HK-2 (cell line): ENCODE results near the gene RAMAC.
A peak's percentile ranks its signal among the peaks of the same experiment; 100 is the strongest.
"Not testable (repeated sequence)": the region's sequence is repeated elsewhere in the genome, so short reads cannot be mapped to it uniquely, and the experiment has no call there.

ENCODE experiments used
- DNase-seq: peaks from one replicate; pipeline ENCODE4 v3.0.0-alpha.2; 2018; ENCODE audit not compliant: unreplicated experiment

RAMAC gene

DNA sequence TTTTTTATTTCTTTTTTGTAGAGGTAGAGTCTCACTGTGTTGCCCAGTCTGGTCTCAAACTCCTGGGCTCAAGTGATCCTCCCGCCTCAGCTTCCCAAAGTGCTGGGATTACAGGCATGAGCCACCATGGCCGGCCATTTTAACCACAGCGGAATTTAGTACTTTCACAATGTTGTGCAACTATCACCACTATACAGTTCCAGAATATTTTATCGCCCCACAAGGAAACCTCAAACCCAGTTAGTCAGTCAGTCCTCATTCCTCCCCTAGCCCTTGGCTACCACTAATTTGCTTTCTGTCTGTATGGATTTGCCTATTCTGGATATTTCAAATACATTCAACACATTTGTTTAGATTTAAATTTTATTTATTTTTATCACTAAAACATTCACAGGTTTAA lies 17.9 kb upstream of the RAMAC start:
- no peak for DNase-seq

DNA sequence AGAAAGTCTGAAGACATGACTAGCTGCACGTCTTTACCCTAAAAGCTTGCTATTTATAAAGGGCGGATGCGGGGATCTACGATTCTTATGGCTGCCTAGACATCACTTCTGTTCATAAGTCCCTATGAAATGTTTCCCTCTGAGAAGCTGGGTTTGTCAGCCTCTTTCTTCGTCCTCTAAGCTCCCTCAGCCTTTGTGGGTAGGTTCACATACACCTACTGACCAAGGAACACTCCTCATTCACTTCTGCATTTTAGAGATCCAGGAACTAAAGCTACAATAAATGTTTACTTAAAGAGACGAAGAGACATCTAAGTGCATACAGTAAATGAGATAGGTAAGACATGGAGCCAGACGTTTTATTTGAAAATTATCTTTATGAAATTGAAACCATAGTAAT lies 16.7 kb upstream of the RAMAC start:
- no peak for DNase-seq

DNA sequence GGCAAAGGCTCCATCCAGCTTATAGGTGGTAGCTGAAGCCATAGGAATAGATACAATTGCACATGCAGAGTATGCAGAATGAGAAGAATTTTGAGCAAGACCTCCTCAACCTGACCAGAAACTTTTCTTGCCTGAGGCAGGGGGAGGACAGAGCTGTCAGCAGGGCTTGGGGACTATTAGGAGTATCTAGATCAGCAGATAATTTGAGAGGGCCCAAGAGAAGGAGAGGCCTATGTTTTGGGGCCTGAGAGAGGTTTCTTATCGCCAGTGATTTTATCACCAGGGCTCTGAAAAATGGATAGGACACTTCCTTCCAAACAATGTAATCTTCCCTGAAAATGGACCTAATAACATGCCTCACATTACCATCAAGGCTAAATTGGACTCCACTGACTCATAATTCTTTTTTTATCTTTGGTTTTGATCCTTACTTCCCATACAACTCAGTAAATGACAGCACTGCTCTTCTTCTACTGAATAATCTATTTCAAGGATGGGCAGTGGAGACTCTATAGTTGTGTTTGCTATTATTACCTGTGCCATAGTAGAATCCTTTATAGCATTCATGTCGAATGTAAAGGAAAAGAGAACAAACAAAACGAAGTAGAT lies 15.8 kb upstream of the RAMAC start:
- DNase-seq: no peak

DNA sequence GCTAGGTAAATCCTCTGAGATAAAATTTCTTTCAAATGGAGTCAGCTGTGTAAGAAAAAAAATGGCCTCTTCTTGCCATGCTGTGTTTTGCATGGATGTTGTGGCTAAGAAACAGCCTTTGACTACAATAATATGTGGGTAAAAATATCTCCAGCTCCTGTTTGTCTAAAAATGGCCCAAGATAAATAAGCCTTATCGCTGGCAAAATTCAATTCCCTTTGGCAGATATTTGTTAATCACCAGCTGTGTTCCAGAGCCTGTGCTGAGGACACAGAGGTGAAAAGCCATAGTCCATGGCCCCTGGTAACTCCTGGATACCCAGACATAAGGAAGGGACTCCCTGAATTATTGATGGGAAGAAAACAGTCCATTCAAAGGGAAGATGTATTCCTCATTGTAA lies 15.3 kb upstream of the RAMAC start:
- DNase-seq: no peak

DNA sequence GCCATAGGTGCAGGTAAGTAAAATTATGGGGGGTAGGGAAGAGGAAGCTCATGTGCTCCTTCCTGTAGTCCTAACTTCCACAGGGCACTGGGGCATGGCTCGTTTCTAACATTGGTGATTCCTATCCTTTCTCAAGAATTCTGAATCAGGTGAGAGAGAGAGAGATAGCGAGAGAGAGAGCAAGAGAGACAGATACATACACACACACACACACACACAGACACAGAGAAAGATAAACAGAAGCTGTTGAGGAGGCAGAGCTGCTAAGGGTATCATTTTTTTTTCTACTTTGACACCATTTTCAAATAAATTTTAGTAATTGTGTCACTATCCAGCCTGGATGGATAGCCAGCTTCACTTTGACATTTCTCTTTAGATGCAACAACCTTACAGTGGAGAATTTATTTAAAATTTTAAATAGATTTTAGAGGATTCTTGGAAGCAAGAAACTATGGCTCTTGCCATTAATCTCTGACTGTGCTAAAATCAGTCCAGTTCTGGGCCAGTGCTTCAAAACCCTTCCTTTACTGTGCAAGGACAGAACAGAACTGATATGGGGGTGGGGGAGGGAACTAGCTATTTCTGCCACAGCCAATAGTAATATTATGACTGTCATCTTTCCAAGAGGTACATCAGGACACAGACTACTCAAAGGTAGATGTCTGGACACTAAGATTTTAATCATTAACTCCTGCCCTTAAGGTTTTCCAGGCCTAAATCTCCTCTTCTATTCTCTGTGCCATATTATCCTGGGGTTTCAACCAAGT lies 14.6 kb upstream of the RAMAC start:
- no peak for DNase-seq

DNA sequence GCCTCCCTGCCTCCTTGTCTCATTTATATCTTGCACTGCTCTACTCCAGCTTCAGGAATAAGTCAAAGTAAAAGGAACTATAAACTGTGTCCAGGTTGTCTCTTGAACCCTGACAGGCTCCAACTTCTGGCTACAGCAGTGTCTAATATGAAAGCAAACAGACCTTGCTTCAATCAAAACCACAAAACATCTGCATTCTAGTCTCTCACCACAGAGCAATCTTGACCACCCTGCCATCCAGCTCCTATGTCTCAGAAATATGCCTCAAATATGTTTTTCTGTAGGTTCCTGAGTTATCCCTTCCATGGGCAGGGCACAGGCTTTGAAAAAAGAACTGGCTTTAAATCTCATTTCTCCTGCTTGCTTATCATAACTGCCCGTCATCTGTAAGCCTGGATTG lies 13.0 kb upstream of the RAMAC start:
- no peak for DNase-seq

DNA sequence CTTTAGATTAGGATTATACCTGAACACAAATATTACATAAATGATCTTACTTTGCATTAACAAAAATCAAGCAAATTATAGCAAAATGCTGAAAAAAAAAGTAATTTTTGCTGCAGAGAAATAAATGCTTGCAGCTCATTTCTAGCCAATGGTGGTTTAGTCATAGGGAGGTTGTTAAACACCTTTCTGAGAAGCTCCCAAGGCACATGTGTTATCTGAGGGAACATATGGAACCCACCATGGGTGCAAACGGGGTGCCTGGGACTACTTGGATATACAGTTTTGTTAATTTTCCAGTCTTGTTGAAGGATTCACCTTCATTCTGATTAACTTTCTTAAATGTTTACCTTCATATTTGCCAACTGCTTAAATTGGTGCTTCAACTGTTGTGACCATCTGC lies 8.9 kb upstream of the RAMAC start:
- no peak for DNase-seq

DNA sequence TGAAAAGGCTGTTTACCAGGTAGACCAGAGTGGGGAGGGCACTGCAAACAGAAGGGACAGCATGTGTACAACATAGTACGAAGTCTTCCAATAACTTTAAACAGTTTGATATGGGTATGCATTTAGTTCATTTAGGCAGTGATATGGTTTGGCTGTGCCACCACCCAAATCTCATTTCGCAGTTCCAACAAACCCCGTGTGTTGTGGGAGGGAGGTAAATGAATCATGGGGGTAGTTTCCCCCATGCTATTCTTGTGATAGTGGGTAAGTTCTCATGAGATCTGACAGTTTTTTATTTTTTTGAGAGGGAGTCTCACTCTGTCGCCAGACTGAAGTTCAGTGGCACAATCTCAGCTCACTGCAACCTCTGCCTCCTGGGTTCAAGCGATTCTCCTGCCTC lies 7.6 kb upstream of the RAMAC start:
- no peak for DNase-seq

DNA sequence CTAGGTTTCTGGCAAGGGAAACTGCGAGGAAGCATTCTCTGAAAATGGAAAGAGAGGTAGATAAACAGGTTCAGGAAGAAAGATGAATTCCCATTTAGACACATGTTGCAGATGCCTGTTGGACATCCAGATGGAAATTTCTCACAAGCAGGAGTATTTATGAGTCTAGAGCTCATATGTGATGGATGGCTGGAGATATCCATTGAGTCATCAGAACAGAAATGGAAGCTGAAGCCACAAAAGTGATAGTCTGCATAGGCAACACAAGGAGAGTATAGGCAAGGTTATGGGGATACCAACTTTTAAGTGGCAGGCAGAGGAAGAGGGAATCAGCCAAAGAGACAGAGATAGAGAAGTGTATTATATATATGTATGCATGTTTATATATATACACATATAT lies 6.3 kb upstream of the RAMAC start:
- DNase-seq: no peak

DNA sequence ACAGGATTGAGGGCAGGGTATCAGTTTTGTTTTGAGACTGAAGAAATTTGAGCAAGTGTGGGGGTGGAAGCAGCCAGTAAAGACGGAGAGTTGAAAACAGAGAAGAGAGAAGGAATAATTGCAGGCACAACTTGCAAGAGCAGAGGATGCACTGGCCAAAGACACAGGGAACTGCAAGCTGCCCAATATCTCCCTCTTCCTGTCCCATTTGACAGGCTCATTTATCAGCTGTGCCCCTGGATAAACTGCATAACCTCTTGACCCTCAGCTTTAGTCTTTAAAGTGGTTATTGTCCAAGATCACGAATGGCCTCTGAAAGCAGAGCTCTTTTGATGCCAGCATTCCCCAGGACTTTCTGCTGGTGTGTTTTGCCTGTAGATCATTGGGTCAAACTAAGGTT lies 5.0 kb upstream of the RAMAC start:
- DNase-seq: no peak

DNA sequence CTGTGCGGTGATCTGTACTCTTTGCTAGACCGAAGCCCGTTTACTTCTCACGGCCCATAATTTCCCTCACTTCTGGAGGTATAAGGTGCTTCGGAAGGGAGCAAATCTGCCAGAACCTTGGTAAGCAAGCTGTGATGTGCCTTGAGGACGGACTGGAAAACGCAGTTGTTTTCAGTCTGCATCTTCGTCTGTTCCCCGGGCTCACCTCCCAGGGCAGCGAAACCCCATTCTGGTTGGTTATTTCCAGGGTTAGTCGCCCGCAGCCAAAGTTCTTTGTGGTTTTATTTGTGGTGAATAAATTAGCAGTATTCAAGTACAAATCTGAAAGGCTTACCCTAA lies 401 bp downstream of the RAMAC start:
- no peak for DNase-seq

DNA sequence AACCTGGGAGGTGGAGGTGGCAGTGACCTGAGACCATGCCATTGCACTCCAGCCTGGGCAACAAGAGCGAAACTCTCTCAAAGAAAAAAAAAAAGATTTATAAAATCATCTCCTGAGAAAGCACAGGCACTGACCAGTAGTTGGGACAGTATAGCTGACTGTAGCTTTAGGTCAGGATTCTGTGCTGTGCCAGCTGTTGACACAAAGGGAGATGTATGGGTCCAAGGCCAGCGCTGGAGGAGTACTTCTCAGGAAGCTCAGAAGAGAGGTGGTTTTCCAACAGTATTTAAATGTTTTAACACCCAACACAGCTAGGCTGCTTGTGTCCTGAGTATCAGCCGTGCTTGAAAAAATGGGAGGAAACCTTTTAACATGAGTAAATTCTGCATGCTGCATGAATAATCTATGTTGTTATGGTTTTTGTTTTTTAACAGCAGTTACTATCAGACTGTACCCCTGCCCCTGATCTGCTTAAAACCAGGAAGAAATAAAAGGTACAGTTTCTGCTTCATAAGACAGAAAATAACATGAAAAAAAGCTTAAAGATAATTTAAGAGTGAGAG lies 6.5 kb downstream of the RAMAC start:
- no peak for DNase-seq

DNA sequence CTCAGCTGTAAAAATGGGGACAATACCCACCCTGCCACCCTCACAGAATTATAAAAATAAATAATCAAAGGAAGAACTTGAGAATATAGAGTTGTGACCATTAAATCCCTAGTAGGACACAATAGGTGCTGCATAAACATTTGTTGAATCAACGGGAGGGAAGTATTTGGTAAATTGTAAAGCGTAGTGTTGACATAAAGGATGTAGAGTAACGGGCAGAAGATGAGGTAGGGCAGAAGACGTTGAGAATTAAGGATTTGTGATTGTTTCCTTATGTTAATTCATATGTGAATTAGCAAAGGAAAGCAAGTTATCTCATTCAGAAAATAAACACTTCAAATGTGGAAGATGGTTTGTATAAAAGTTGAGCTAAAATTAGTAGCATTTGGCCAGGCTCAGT lies 7.1 kb downstream of the RAMAC start:
- DNase-seq: no peak

DNA sequence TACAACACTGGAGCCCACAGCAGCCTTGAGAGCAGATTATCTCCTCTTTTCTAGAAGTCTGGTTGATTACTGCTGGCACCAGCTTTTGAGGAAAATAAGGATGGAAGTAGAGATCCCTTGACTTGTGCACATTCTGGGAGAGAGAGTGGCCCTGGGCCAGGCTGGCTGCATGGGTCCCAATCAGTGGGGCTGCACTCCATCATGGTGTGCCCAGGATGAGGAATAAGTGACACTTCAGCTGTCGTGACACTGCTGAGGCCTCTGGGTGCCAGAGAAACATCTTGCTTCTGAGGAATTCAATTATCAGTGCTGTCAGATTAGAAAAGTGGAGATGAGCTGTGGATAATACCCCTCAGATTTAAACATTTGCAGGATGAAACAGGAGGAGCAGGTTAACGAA lies 9.1 kb downstream of the RAMAC start:
- DNase-seq: no peak

DNA sequence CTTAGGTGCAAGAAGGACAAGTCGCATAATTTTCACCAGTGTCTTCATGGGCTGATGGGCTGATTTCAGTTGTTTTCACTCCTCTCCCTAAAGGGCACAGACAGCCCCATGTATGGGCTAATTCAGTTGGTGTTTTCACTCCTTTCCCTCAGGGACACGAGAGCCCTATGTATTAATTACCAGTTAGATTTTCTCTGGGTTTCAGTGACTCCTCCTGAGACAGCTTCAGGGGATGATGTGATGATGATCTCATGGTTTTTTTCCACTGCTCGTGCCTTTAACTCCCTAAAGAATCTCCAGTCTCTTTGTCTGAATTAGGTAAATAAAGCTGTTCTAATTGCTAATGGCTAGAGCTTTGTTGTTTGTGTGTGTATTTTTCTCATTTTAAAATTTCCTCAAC lies 9.9 kb downstream of the RAMAC start:
- no peak for DNase-seq

DNA sequence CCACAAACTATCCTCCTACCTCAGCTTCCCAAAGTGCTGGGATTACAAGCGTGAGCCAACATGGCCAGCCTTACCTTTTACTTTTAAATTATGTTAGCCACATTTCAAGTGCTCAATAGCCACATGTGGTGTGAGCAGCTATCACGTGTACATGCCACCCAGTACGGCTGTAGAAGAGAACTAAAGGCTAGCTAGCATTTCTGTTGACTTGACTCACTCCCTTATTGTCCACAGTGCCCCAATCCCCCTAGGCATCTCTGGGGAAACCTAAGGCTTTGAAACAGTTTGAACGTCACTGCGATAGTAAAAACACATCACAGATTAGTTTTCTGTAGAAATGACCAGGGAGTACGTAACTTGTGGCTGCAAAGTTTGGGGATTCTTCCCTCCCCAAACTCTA lies 13.4 kb downstream of the RAMAC start:
- DNase-seq: no peak

DNA sequence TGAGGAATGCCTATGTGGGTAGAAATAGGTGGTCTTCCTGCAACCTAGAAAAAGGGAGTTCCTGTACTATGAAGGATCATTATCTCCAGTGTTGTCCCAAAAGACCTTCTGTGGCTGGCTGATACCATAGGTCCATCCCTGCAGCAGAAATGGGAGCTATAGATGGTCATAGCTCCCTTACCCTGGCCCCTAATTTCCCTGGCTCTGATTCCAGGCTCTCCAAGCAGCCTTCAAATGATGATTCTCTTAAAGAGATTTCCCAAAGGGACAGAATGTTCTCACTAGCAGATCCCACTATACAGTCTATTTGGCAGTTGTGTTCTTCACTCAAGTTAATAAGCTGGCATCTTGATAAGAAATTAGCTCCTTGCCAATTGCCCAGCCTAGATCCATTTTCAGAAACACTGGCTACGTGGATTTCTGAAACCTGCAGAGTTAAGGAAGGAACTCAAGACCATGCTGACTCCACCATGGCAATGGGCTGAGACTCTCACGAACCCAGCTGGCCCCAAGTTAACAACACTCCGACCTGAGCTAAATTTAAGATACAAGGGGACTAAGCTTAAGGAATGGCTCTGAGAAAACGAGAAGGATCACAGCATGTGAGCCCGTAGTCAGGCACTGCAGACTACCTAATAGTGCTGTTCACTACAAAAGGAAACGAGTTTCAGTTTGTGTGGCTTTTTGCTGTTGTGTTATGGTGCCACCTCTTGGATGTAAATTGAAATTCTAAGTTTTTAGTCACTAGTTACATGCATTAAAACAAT lies 14.1 kb downstream of the RAMAC start:
- no peak for DNase-seq

DNA sequence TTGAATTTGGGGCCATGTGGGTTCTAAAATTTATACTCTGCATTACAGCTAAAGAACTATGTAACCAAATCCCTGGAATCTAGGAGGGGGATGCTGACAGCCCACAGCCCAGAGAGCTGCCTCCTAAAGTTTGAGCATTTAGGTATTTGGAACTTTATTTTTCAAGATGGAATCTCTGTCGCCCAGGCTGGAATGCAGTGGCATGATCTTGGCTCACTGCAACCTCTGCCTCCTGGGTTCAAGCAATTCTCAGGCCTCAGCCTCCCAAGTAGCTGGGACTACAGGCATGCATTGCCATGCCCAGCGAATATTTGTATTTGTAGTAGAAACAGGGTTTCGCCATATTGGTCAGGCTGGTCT lies 14.6 kb downstream of the RAMAC start:
- not testable (repeated sequence) for DNase-seq

DNA sequence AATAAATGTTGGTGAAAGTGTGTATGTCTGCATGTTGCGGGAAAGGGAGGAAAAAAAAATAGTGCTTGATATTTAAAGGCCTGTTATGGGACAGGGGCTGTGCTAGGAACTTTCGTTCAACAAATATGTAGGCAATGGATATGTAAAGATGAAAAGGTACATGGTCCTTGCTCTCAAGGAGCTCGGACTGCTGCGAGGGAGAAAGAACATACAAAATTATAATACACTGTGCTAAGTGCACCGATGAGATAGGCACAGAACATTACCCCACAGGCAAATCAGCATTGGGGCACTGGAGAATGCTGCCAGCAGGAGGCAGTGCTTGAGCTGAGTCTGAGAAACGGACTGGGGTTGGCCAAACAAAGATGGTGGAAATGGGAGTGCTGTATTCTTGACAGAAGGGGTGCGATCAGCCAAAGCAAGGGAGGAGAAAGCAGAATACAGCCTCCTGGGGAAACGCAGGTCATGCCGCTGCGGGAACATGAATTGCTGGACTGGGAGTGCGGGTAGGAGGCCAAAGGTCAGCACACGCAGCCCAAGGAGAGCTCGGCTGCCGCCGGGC lies 24.8 kb downstream of the RAMAC start:
- peak; percentile 65 for DNase-seq

DNA sequence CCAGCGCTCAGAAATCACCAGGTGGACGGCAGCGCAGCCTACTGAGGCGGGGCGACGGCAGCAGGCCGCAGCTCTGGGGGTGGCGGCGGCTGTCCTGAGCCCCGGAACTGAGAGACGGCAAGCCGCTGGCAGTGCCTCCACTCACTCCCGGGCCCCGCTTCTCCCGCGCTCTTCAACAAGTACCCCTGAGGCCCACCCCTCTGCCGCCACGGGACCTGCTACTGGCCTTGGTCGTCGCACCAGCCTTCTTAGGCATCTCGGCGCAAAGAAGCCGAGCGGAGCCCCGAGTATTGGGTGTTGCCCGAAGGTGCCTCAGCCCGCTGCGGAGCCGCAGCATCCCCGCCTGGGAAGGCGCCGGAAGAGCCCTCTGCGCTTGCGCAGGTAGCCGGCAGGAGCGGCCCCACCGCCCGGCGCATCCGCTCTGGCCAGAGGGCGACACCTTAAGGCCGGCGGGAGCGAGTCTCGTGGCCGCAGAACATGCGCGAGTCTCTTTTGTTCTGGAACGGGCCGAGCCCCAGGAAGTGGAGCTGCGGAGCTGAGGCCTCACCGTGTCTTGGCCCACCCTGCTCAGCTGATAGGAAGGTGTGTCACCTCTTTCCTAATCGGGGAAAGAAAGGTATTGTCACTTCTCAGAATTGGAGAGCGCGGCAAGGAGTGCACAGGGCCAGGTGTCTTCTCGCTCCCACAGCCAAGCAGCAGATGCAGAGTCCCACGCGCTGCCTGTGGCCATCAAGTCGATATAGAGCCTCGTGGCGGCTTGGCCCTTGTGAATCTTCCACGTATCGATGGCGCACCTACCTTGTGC lies 25.5 kb downstream of the RAMAC start, which contains the start of gene C15orf40:
Gene C15orf40, minus strand, starts transcription at position 369 of the 805 bp plus-strand sequence. Its CDS starts 32 bp downstream, at position 337.
- peak; percentile 83 for DNase-seq

DNA sequence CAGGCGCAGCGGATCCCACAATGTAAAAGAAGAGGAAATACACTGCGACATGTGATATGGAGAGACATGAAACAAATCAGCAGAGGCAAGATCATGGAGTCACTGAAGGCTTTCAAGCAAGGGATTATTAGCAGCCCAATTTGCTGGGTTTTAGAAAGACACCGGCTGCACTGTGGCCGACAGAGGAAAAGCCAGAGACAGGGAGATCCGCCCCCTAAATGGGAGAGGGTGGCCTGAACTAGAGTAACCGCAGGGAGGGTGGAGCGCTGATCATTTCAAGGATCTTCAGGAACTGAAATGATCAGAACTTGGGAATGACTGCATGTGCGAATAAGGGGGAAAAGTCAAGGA lies 26.0 kb downstream of the RAMAC start:
- no peak for DNase-seq

DNA sequence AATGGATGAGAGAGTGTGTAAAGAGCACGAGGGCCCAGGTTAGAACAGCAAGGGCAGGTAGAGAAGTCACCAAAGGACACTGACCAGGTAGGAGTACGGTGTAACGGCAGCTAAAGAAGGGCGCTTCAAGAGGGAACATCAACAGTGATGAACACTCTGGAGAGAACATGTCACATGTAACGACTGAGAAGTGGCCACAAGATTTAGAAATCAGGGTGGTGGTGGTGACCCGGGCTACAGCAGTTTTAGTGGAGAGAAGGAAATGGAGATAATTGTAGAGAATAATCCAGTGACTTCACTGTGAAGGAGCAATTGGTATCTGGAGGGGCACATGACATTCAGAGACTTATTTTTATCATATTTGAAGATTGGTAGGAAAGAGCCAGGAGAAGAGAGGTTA lies 26.6 kb downstream of the RAMAC start:
- DNase-seq: no peak
